TTC549 (cell line): Measurements from ENCODE around the gene MYBPH.

Experiments
- FAIRE-seq: peaks from 2 replicates; lab custom pipeline; 2012; peaks lifted over from hg19 to GRCh38; lab: Jason Lieb, UNC

The MYBPH gene

DNA sequence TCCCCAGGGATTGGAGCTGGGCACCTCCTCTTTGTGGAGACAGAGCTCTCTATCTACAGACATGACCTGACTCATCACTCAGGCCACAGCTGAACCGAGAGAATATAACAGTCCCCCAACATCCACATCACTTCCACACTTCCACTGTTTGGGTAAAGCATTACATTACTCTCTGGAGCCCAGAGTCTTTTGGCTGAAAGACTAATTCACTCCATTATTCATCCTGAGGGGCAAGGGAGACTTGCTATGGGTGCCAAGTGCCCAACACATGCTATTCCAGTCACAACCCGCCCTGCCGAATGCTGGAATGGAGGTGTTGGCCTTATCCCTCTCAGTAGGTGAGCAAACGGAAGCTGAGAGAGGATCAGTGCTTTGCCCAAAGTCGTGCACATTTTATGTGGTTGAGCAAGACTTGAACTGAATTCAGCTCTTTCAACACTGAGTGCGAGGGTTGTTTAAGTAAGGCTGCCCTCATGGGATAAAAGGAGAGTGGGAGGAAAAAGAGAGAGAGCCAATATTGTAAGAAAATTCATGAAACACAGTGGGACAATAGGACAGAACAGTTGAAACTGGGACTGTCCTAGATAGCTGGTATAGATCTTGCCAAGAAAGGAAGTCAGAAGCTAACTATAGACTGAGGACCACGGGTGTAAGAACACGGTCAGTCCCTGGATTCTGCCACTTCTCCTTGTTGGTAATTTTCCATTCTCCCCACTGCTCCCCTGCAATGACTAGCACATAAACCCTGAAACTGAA, 24.4 kb upstream of the MYBPH start:
- no peak for FAIRE-seq

DNA sequence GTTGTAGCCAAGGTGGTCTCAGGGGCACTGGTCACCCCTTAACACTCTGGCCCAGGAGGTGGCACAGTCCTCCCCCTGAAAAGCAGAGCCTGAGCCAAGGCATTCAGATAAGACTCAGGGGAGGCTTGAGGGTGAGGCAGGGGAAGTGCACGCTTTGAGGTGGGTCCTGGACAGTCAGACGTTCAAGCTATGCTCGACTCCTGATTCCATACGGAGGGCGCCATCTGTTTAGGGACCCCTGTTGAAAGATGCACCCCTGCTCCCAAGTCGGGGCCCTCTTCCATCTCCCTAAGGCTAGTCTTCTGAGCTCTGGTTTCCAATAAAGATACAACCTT, 23.8 kb upstream of the MYBPH start:
- FAIRE-seq, result no peak

GRCh38 chr1:203199002-203199401, 23.4 kb upstream of the MYBPH start:
- no peak for FAIRE-seq

DNA sequence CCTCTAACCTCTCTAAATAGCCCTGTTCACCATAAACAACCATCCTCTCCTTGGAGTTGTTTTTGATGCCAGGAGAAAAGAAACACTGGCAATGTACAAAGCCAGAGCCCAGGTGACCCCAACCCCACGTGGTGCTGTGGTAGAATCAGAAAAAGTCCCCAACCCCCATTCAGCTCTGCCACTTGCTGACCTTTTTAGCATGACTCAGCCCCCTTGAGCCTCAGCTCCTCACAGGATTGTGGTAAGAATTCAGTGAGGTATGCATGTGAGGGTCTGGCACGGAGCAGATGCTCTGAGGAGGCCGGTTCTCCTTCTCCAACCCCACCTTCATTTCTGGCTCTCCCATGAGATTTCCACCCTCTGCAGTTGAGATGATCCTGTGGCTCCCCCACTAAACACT, 22.0 kb upstream of the MYBPH start:
- FAIRE-seq, result no peak

- FAIRE-seq, result no peak
Measured at GRCh38 chr1:203196371-203196770, 20.7 kb upstream of the MYBPH start.

DNA sequence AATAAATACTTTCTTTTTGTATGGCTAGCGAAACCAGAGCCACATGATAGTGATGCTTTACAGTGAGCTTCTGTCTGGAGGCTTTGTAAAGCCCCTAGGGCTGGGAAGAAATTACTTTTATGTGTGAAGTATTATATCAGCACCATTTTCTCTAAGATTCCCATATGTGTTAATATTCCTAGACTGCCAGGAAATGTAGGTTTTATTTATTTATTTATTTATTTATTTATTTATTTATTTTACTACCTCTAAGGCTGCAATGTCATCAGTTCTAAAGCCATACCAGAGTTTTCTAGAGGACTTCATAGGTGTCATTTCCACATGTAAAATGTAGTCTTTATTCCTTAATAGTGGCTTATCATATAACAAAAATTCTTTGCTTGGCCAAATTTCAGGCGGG, 15.3 kb upstream of the MYBPH start:
- FAIRE-seq, result no peak

GRCh38 chr1:203189951-203190352, 14.3 kb upstream of the MYBPH start:
- no peak for FAIRE-seq

GRCh38 chr1:203188686-203189232, 13.1 kb upstream of the MYBPH start:
- FAIRE-seq, result no peak

- no peak for FAIRE-seq
Measured at GRCh38 chr1:203187689-203188264, 12.2 kb upstream of the MYBPH start.

- no peak for FAIRE-seq
Measured at GRCh38 chr1:203187304-203187685, 11.7 kb upstream of the MYBPH start.

DNA sequence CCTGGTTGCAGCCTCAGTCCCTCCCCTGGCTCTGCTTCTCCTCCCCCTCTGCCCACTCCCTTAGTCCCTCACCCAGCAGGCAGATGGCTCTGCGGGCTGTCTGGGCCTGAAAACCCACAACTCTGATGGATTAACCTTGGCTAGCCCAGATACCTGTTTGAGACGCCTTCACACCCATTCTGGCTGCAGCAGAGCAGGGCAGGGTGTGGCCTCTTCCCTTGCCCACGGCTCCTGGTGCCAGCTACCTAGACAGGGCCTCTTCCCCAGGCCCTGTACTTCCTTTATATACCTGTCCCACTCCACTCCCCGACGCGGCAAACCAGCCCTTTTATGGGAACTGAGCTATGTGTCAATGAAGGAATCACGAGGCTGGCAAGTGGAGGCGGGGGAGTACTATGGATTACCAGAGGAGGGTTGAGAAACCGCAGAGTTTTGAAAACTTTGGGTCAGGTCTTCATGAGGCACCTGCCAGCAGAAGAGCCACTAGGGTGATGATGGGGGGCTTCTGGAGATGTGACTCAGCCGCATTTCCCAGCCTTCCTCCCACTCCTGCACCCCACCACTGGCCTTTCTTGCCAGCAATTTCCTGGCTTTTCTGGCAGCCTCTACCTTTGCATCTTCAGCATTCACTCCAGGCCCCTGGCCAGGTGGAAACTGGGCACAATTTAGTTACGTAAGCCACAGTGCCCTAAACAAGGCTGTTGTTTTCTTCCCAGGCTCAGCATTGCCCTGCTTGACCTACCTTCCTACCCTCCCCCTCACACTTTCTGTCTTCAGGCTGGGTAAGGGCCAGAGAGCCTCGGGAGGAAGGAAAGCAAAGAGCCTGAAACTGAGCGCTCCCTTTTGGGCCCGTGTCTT, 11.0 kb upstream of the MYBPH start, which contains the start of gene CHI3L1:
CHI3L1 (minus strand) TSS at position 259 of the 858 bp plus-strand sequence; CDS start at position 178, 81 bp downstream.
- no peak for FAIRE-seq

GRCh38 chr1:203186091-203186445, 10.4 kb upstream of the MYBPH start:
- no peak for FAIRE-seq

- FAIRE-seq, result no peak
Measured at GRCh38 chr1:203185585-203185984, 10.0 kb upstream of the MYBPH start.

DNA sequence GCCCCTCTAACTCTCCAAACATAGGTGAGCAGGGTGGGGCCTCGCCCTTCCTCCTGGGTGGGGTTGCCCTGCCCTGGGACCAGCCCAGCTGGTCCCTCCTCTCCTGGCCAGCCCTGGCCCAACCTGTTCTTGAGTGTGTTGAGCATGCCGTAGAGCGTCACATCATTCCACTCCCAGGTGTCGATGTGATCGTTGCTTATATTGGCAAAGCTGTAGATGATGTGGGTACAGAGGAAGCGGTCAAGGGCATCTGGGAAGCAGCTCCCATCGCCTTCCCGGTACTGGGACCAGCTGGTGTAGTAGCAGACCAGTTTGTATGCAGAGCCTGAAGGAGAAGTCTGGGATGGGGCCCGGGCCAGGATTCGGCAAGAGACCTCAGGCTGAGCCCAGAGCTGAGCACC, 9.4 kb upstream of the MYBPH start:
- FAIRE-seq, result no peak

GRCh38 chr1:203184467-203184866, 8.8 kb upstream of the MYBPH start:
- FAIRE-seq, result no peak

GRCh38 chr1:203183828-203184227, 8.2 kb upstream of the MYBPH start:
- no peak for FAIRE-seq

- FAIRE-seq, result no peak
Measured at GRCh38 chr1:203182387-203182953, 6.8 kb upstream of the MYBPH start.

- FAIRE-seq, result no peak
Measured at GRCh38 chr1:203181586-203182386, 6.2 kb upstream of the MYBPH start.

GRCh38 chr1:203180611-203181330, 5.1 kb upstream of the MYBPH start:
- FAIRE-seq, result no peak

DNA sequence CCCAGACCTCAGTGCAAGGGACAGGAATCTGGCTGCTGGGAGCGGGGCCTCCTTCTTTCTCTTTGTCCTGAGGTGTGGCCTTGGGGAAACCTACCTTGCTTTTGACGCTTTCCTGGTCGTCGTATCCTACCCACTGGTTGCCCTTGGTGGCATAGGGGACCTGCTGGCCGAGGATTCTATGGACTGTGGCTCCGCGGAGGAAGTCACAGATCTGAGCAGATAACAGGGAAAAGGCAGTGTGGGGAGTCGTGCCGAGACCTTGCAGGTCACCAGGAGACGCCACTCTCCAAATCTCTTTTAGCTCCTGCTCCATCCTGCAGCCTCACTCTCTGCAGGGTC, 4.0 kb upstream of the MYBPH start:
- FAIRE-seq, result no peak
